Keratinocyte (primary cell): ENCODE data around the gene PNPLA2.

Experiments
- CTCF ChIP-seq, 3 experiments: IDR thresholded peaks in 1 of 3; conservative IDR thresholded peaks in 1 of 3; optimal IDR thresholded peaks in 1 of 3; 2 replicates in 2 of 3; 3 replicates in 1 of 3; pipeline versions ENCODE3 to v1.5.1; 2011; ENCODE audit warnings: low read length in 3 of 3, mild to moderate bottlenecking in 3 of 3, moderate library complexity in 2 of 3, control low read depth in 1 of 3, inconsistent platforms in 1 of 3; ENCODE audit not compliant: insufficient read depth in 2 of 3; ENCODE audit errors: extremely low read depth in 1 of 3
- EZH2 ChIP-seq: IDR thresholded peaks from one replicate; pipeline ENCODE4 v1.6.1; 2012; ENCODE audit warnings: inconsistent platforms, mild to moderate bottlenecking, low read length, moderate library complexity

GRCh38 chr11:778976-779954 lies 39.4 kb upstream of the PNPLA2 start:
- TF ChIP-seq CTCF (optimal IDR thresholded peaks at IDR 0.05 in 1 of 3, IDR thresholded peaks at IDR 0.05 in 1 of 3, conservative IDR thresholded peaks at IDR 0.05 in 1 of 3; ENCODE audit: extremely low read depth in 1 of 3, insufficient read depth in 2 of 3, low read length in 3 of 3) (peak in 1 of 3 experiments; percentile 28), EZH2 (no peak)
